GM18858 (cell line): ENCODE data around the gene RAD51B.
"Not testable (repeated sequence)": the region's sequence is repeated elsewhere in the genome, so short reads cannot be mapped to it uniquely, and the experiment has no call there.

Experiments used
- ATAC-seq: cut with Tn5 transposase; IDR thresholded peaks from one replicate; pipeline ENCODE4 v1.9.1; 2021; ENCODE audit not compliant: unreplicated experiment

Gene RAD51B

GRCh38 chr14:68285421-68286179 lies 466.0 kb downstream of the RAD51B start:
- ATAC-seq = no peak

GRCh38 chr14:68286667-68287066 lies 467.1 kb downstream of the RAD51B start:
- no peak for ATAC-seq

GRCh38 chr14:68289452-68289851 lies 469.9 kb downstream of the RAD51B start:
- ATAC-seq = not testable (repeated sequence)

- ATAC-seq = no peak
Observed at GRCh38 chr14:68291820-68292219, 472.2 kb downstream of the RAD51B start.

GRCh38 chr14:68292441-68293215 lies 473.0 kb downstream of the RAD51B start:
- no peak for ATAC-seq

GRCh38 chr14:68293404-68293803 lies 473.8 kb downstream of the RAD51B start:
- no peak for ATAC-seq

- ATAC-seq = no peak
Observed at GRCh38 chr14:68295316-68295816, 475.8 kb downstream of the RAD51B start.

GRCh38 chr14:68297039-68297438 lies 477.5 kb downstream of the RAD51B start:
- ATAC-seq = no peak

- no peak for ATAC-seq
Observed at GRCh38 chr14:68297876-68298468, 478.4 kb downstream of the RAD51B start.

- ATAC-seq = no peak
Observed at GRCh38 chr14:68300608-68301007, 481.0 kb downstream of the RAD51B start.

- ATAC-seq = no peak
Observed at GRCh38 chr14:68301219-68301618, 481.6 kb downstream of the RAD51B start.

- ATAC-seq = not testable (repeated sequence)
Observed at GRCh38 chr14:68302938-68303337, 483.4 kb downstream of the RAD51B start.

- ATAC-seq = no peak
Observed at GRCh38 chr14:68305738-68306137, 486.2 kb downstream of the RAD51B start.

- ATAC-seq = peak; percentile 75
Observed at GRCh38 chr14:68306265-68306933, 486.8 kb downstream of the RAD51B start.

GRCh38 chr14:68306934-68307789 lies 487.6 kb downstream of the RAD51B start:
- ATAC-seq = no peak

- no peak for ATAC-seq
Observed at GRCh38 chr14:68307790-68308168, 488.2 kb downstream of the RAD51B start.

- no peak for ATAC-seq
Observed at GRCh38 chr14:68308726-68309520, 489.3 kb downstream of the RAD51B start.

- no peak for ATAC-seq
Observed at GRCh38 chr14:68309616-68310015, 490.0 kb downstream of the RAD51B start.

GRCh38 chr14:68312300-68312699 lies 492.7 kb downstream of the RAD51B start:
- ATAC-seq = no peak
